ENCODE data around the gene DHRS7. TPM values are rescaled to one million over a fixed set of nuclear protein-coding genes. Genes with fewer than 3 reads are reported as not detected.

Gene DHRS7
- total RNA-seq, 2 donors from 2014 or later, result 82.1 to 87.1 TPM

DNA sequence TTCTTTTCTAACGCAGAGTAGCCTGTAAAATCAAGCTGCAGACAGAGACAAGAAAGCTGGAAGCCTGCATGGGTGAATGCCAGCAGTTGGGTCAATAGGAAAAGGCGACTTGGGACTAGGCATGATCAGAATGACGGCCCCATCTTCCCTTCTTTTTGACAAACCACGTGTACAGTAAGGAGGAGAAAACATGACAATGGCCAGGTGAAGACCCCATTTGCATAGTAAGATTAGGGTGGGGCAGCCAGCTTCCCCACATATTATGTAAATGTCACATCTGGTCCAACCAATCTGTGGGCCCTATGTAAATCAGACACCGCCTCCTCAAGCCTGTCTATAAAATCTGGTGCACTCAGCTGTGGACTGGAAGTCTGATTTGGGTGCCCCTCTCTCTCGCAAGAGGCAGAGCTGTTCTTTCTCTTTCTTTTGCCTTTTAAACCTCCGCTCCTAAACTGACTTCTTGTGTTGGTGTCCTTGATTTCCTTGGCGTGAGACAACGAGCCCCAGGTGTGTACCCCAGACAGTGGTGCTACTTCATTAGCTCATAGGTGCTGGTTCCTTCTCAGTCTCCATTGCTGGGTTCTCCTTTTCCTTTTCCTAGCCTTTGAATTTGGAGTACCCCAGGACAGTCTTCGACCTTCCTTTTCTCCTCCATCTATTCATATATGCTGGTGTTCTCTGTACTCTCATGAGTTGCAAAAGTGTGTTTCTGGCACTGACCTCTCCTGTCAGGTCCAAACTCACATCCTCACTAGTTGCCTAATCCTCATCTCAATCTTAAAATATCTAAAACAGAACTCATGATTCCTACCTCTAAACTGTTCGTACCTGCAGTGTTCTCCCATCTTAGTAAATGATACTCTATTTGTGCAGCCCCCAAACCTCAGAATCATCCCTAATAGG is 9.4 kb upstream of the DHRS7 start:
- no peaks in the 10 kb centered on the region for H3K4me1 ChIP-seq
- intact Hi-C loops (cut with DNase I), result no loop called here
- no peaks in the 10 kb centered on the region for H3K36me3 ChIP-seq
- H3K27me3 ChIP-seq, result no peaks in the 10 kb centered on the region
- H3K9ac ChIP-seq (ENCODE audit: low read depth in 2 of 2, low read length in 2 of 2), result no peak overlapping the region
- TF ChIP-seq, protein P1, sequence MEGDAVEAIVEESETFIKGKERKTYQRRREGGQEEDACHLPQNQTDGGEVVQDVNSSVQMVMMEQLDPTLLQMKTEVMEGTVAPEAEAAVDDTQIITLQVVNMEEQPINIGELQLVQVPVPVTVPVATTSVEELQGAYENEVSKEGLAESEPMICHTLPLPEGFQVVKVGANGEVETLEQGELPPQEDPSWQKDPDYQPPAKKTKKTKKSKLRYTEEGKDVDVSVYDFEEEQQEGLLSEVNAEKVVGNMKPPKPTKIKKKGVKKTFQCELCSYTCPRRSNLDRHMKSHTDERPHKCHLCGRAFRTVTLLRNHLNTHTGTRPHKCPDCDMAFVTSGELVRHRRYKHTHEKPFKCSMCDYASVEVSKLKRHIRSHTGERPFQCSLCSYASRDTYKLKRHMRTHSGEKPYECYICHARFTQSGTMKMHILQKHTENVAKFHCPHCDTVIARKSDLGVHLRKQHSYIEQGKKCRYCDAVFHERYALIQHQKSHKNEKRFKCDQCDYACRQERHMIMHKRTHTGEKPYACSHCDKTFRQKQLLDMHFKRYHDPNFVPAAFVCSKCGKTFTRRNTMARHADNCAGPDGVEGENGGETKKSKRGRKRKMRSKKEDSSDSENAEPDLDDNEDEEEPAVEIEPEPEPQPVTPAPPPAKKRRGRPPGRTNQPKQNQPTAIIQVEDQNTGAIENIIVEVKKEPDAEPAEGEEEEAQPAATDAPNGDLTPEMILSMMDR (IDR thresholded peaks at IDR 0.05), result no peak
- no peaks in the 10 kb centered on the region for H3K9me3 ChIP-seq
- H3K27ac ChIP-seq, result no peak overlapping the region
- DNase-seq, result no peak
- no peak overlapping the region for H3K4me3 ChIP-seq

DNA sequence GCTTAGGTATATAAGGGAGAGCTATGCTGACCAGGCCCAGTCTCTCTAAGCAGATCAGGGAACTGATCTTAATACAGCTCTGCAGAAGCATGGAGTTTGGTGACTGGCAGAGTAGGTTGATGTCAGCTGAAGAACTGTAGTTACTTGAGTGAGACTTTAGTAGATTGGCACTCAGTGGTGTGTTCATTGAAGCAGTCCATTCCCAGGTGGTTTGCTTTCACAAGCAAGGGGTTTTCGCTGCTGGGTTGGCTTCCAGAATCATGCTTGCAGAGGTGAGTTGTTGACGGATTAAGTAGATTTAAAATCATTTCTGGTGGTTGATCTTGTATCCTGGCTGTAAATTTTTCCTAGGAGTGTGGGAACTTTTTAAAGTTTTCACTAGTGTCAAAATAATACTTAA is 6.5 kb upstream of the DHRS7 start:
- Histone ChIP-seq H3K9ac (ENCODE audit: low read depth in 2 of 2, low read length in 2 of 2) (no peak overlapping the region), H3K9me3 (no peaks in the 10 kb centered on the region), H3K36me3 (no peaks in the 10 kb centered on the region), H3K4me1 (no peaks in the 10 kb centered on the region), H3K27ac (no peak overlapping the region), H3K27me3 (no peaks in the 10 kb centered on the region), H3K4me3 (no peak overlapping the region)
- intact Hi-C loops (cut with DNase I), result no loop called here
- DNase-seq, result no peak
- TF ChIP-seq, protein P1 (IDR thresholded peaks at IDR 0.05), result no peak

DNA sequence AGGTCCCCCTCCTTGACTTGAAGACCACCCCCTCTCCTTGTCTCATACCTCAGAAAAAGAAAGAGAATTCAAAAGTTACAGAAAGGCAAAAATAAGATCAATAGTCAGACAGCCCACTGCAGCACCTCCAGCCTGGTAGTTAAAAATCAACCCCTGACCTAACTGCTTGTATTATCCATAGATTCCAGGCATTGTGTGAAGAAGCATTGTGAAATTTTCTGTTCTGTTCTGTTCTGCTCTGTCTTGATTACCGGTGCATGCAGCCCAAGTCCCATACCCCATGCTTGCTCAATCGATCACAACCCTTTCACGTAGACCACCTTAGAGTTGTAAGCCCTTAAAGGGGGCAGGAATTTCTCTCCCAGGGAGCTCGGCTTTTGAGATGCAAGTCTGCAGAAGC is 5.8 kb upstream of the DHRS7 start:
- Histone ChIP-seq H3K4me1 (no peaks in the 10 kb centered on the region), H3K9ac (ENCODE audit: low read depth in 2 of 2, low read length in 2 of 2) (no peak overlapping the region), H3K27ac (no peak overlapping the region), H3K27me3 (no peaks in the 10 kb centered on the region), H3K4me3 (no peak overlapping the region), H3K9me3 (no peaks in the 10 kb centered on the region), H3K36me3 (no peaks in the 10 kb centered on the region)
- no peak for DNase-seq
- TF ChIP-seq, protein P1 (IDR thresholded peaks at IDR 0.05), result no peak
- intact Hi-C loops (cut with DNase I), result no loop called here

DNA sequence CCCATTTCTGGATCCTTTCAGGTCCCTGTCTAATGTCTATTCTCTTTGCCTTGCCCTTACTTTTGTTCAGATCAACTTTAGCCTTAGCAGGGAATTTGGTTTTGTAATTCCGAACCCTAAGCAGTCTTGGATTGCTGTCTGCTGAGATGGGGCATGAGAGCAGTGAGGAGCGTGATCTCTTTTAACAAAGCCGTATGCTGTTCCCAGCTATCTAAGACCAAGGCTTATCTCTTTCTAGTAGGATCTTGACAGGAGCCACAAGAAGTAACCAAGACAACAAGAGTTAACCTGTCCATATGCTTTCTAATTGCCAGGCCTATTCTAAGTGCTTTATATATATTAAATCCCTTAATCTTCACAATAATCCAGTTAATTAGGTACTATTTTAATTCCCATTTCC is 4.5 kb upstream of the DHRS7 start:
- Histone ChIP-seq H3K9ac (ENCODE audit: low read depth in 2 of 2, low read length in 2 of 2) (no peak overlapping the region), H3K27me3 (no peaks in the 10 kb centered on the region), H3K4me3 (no peak overlapping the region), H3K9me3 (no peaks in the 10 kb centered on the region), H3K4me1 (no peaks in the 10 kb centered on the region), H3K36me3 (no peaks in the 10 kb centered on the region), H3K27ac (no peak overlapping the region)
- no peak for DNase-seq
- intact Hi-C loops (cut with DNase I), result loop anchor here (5.0 to 10.0 kb wide), 2 partner anchors 75 to 202 kb away; partner anchors contain the start of gene PCNX4
- TF ChIP-seq, protein P1 (IDR thresholded peaks at IDR 0.05), result no peak

DNA sequence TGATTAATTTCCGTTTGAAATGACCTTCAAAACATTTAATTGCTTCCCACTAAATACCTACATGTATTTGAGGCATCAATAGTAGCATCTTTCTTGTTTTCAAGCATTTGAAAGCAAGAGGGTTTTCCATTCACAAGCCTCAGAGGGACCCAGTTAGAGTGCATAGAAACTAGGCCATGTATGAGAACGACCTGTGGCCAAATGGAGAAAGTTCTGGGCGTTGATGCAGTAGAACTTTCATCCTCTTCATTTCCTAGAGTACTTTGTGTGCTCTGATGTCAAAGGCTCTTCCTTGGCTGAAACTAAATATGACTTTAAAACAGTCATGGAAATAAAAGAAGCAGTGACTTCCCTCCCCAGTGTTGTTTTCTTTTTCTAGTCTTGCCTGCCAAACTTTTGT is 944 bp upstream of the DHRS7 start:
- TF ChIP-seq, protein P1 (IDR thresholded peaks at IDR 0.05), result no peak
- Histone ChIP-seq H3K9ac (ENCODE audit: low read depth in 2 of 2, low read length in 2 of 2) (no peak overlapping the region), H3K4me3 (no peak overlapping the region), H3K4me1 (no peaks in the 10 kb centered on the region), H3K9me3 (no peaks in the 10 kb centered on the region), H3K36me3 (no peaks in the 10 kb centered on the region), H3K27me3 (no peaks in the 10 kb centered on the region), H3K27ac (peak overlapping the region; percentile 96)
- intact Hi-C loops (cut with DNase I), result loop anchor here (5.0 to 10.0 kb wide), 2 partner anchors 71 to 199 kb away; partner anchors contain the start of gene PCNX4
- DNase-seq, result no peak
